K562 (cell line): ENCODE results near the gene HIVEP2. TPM values are rescaled to one million over a fixed set of nuclear protein-coding genes. Genes with fewer than 3 reads are reported as not detected.

ENCODE experiments used
- ATAC-seq: fragments of 200-7000 bp; cut with Tn5 transposase; 3 replicates; pipeline ENCODE4 v1.9.1; 2020; ENCODE audit warnings: moderate library complexity
- BruUV-seq: library from RNA; stranded (reverse); fragments of 400-500 nt; replicated peaks from 2 replicates; lab custom pipeline; 2021; lab: Mats Ljungman, UMichigan
- CTCF ChIA-PET: fragments of 300-600 bp; formaldehyde crosslinking; extraction: SDS; loops from one replicate; lab custom pipeline; 2021; ENCODE audit warnings: low intra/inter-chr PET ratio; lab: Yijun Ruan, JAX
- POLR2A ChIA-PET: fragments of 300-600, 350-650 bp; sonication (Branson Sonifier 250); formaldehyde crosslinking; extraction: SDS; loops from one replicate; lab custom pipeline; 2021; ENCODE audit warnings: antibody characterized with exemption, inconsistent platforms; lab: Yijun Ruan, JAX
- DNase-seq, 4 experiments: peaks; one replicate each; pipeline versions ENCODE4 v3.0.0 to v3.0.0-alpha.2; 2011 to 2018; ENCODE audit warnings: low spot score in 3 of 4, mixed read lengths in 3 of 4; ENCODE audit errors: extremely low read depth in 1 of 4
- FAIRE-seq: peaks from 2 replicates; lab custom pipeline; 2011; peaks lifted over from hg19 to GRCh38; lab: Jason Lieb, UNC
- H2AFZ ChIP-seq: 2 replicates; pipeline ENCODE4 v1.6.0; 2011; ENCODE audit warnings: low read depth, low read length, control low read depth, inconsistent platforms
- H3K27ac ChIP-seq: fragments of 200-600 bp; 3 replicates; pipeline ENCODE4 v1.8.0; 2011; ENCODE audit warnings: low read depth, mild to moderate bottlenecking, control low read depth, inconsistent platforms, low read length, moderate library complexity, mixed read lengths; ENCODE audit errors: extremely low read depth
- H3K27me3 ChIP-seq, 2 experiments: fragments of 300-600 bp in 1 of 2; 2 replicates in 1 of 2; 3 replicates in 1 of 2; pipeline versions ENCODE4 v1.6.0 to v1.8.0; 2011; ENCODE audit warnings: inconsistent platforms in 2 of 2, low read length in 2 of 2, mild to moderate bottlenecking in 1 of 2, mixed read lengths in 1 of 2, moderate library complexity in 1 of 2; ENCODE audit not compliant: control insufficient read depth in 2 of 2, insufficient read depth in 2 of 2
- H3K36me3 ChIP-seq: fragments of 300-600 bp; 3 replicates; pipeline ENCODE4 v1.8.0; 2011; ENCODE audit warnings: mild to moderate bottlenecking, low read length, inconsistent platforms; ENCODE audit not compliant: control insufficient read depth, insufficient read depth
- H3K4me1 ChIP-seq, 2 experiments: fragments of 200-600 bp in 1 of 2; replicated peaks in 1 of 2; 2 replicates in 1 of 2; 3 replicates in 1 of 2; pipeline versions ENCODE4 v1.5.1 to v1.8.0; 2011; ENCODE audit warnings: inconsistent platforms in 2 of 2, low read length in 2 of 2, mild to moderate bottlenecking in 1 of 2, mixed read lengths in 1 of 2, moderate library complexity in 1 of 2; ENCODE audit not compliant: control insufficient read depth in 2 of 2, insufficient read depth in 2 of 2
- H3K4me2 ChIP-seq: 2 replicates; pipeline ENCODE4 v1.6.1; 2011; ENCODE audit warnings: low read length, control low read depth, inconsistent platforms, mixed read lengths; ENCODE audit not compliant: insufficient read depth
- H3K4me3 ChIP-seq: fragments of 200-600 bp; sonication (generic), shearing (Covaris generic); 2 replicates; pipeline ENCODE4 v1.5.1; 2016; ENCODE audit warnings: control low read depth, inconsistent platforms
- H3K79me2 ChIP-seq: fragments of 200-600 bp; 3 replicates; pipeline ENCODE4 v1.8.0; 2011; ENCODE audit warnings: low read length, inconsistent platforms; ENCODE audit not compliant: control insufficient read depth, insufficient read depth
- H3K9ac ChIP-seq, 2 experiments: 2 replicates each; pipeline versions ENCODE4 v1.6.0 to v1.6.1; 2011; ENCODE audit warnings: low read depth in 2 of 2, low read length in 2 of 2, control low read depth in 1 of 2, inconsistent platforms in 1 of 2, mild to moderate bottlenecking in 1 of 2, mixed read lengths in 1 of 2; ENCODE audit not compliant: insufficient read depth in 1 of 2
- H3K9me1 ChIP-seq: one replicate; pipeline ENCODE4 v1.6.0; 2011; ENCODE audit warnings: inconsistent platforms, mild to moderate bottlenecking, low read length, moderate library complexity; ENCODE audit not compliant: control insufficient read depth, insufficient read depth
- H3K9me3 ChIP-seq: replicated peaks from 2 replicates; pipeline ENCODE4 v1.5.1; 2011; ENCODE audit warnings: low read depth, low read length, inconsistent platforms; ENCODE audit not compliant: control insufficient read depth, insufficient read depth
- H4K20me1 ChIP-seq: replicated peaks from 2 replicates; pipeline ENCODE4 v1.6.1; 2011; ENCODE audit warnings: low read length, inconsistent platforms, mixed read lengths; ENCODE audit not compliant: control insufficient read depth, insufficient read depth
- ARHGAP35 ChIP-seq: fragments of 450-650 bp; IDR thresholded peaks from 2 replicates; pipeline ENCODE4 v1.6.1; 2018; ENCODE audit not compliant: partially characterized antibody
- CBX2 ChIP-seq: fragments of 200-600 bp; sonication (generic); IDR thresholded peaks from one replicate; pipeline ENCODE4 v1.6.1; 2012; ENCODE audit warnings: mild to moderate bottlenecking, low read length, inconsistent platforms; ENCODE audit not compliant: insufficient read depth, poor library complexity, severe bottlenecking
- CC2D1A ChIP-seq: fragments of 450-650 bp; IDR thresholded peaks from 2 replicates; pipeline ENCODE4 v1.6.1; 2017; ENCODE audit warnings: mild to moderate bottlenecking
- FOXK2 ChIP-seq, 2 experiments: fragments of 450-650 bp; IDR thresholded peaks in 1 of 2; conservative IDR thresholded peaks in 1 of 2; 2 replicates each; pipeline ENCODE4 v1.6.1; 2016; ENCODE audit warnings: low read depth in 2 of 2, mild to moderate bottlenecking in 1 of 2
- FOXP1 ChIP-seq: sonication (generic); formaldehyde crosslinking; IDR thresholded peaks from 2 replicates; pipeline ENCODE4 v1.8.0; 2022; ENCODE audit warnings: mild to moderate bottlenecking, missing genetic modification reagents
- HDGF ChIP-seq: fragments of 450-650 bp; IDR thresholded peaks from 2 replicates; pipeline ENCODE4 v1.6.1; 2016
- JUN ChIP-seq, 2 experiments: sonication (generic) in 1 of 2; formaldehyde crosslinking in 1 of 2; IDR thresholded peaks; 2 replicates each; pipeline versions ENCODE4 v1.6.1 to v1.8.0; 2012 to 2022; ENCODE audit warnings: borderline replicate concordance in 2 of 2, mild to moderate bottlenecking in 2 of 2, improper control_type of control experiment in 1 of 2, low read depth in 1 of 2, low read length in 1 of 2, missing genetic modification reagents in 1 of 2
- ZNF239 ChIP-seq: fragments of 250-450 bp; sonication (Bioruptor Pico); IDR thresholded peaks from 2 replicates; pipeline ENCODE4 v1.4.0; 2020; ENCODE audit warnings: mild to moderate bottlenecking
- ZNF695 ChIP-seq: fragments of 450-650 bp; formaldehyde crosslinking; IDR thresholded peaks from 2 replicates; pipeline ENCODE4 v1.4.0; 2020; ENCODE audit warnings: mild to moderate bottlenecking, moderate library complexity
- WGBS: fragments of 100-300 bp; shearing (Covaris generic); methylation state at CpG from one replicate; pipeline ENCODE4 v1.1.6; 2016; ENCODE audit warnings: low coverage, mixed read lengths; ENCODE audit not compliant: insufficient coverage; ENCODE audit errors: missing lambda C conversion rate; 5-methylcytosine and 5-hydroxymethylcytosine counted together
- in situ Hi-C: fragments of 300-500 bp; cut with MboI; formaldehyde crosslinking; loops from 4 replicates; pipeline ENCODE4 v1.15.0; 2018; ENCODE audit warnings: inconsistent platforms, mixed read lengths
- intact Hi-C: fragments of 100-400 bp; cut with micrococcal nuclease; formaldehyde crosslinking; loops from 2 replicates; pipeline ENCODE4 v1.14.2; 2022
- polyA plus RNA-seq, 8 experiments: library from polyadenylated mRNA; depleted of rRNA in 4 of 8; stranded (reverse) in 5 of 8; unstranded in 3 of 8; fragments of >200 nt; fragmentation: Nextera tagmentation in 2 of 8; fragmentation: Illumina TruSeq in 1 of 8; extraction: Ambion mirVana in 2 of 8; extraction: Trizol in 1 of 8; gene quantifications; 2 replicates each; pipeline versions ENCODE4 v1.2.1 to v1.2.3, GENCODE V29; 2011 to 2014; ENCODE audit warnings: inconsistent platforms in 1 of 8, missing spikeins in 1 of 8
- total RNA-seq, 7 experiments: library from RNA; depleted of rRNA in 6 of 7; stranded (reverse); fragments of >200 nt in 6 of 7; fragmentation: Illumina TruSeq in 2 of 7; extraction: Trizol in 2 of 7; gene quantifications; 2 replicates each; pipeline versions ENCODE4 v1.2.1 to v1.2.3, GENCODE V29; 2011 to 2021; ENCODE audit warnings: low replicate concordance in 1 of 7
- TF ChIP-seq, protein P1 (sequence below): sonication (generic); formaldehyde crosslinking; IDR thresholded peaks from 2 replicates; pipeline ENCODE4 v1.8.0; 2022; ENCODE audit warnings: mild to moderate bottlenecking, low read depth, missing genetic modification reagents
- TF ChIP-seq, protein P2 (sequence below), 2 experiments: fragments of 450-650 bp; formaldehyde crosslinking in 1 of 2; IDR thresholded peaks; 2 replicates each; pipeline versions ENCODE4 v1.4.0 to v1.6.1; 2014 to 2020; ENCODE audit warnings: mild to moderate bottlenecking in 2 of 2, borderline replicate concordance in 1 of 2, low read depth in 1 of 2

HIVEP2 gene
- total and polyA plus RNA-seq, 9 of the 15 experiments (the other 6 are each of a cell fraction or from before 2014, with no cell fraction given) = under 0.01 to 1.2 (median 0.31) TPM

DNA sequence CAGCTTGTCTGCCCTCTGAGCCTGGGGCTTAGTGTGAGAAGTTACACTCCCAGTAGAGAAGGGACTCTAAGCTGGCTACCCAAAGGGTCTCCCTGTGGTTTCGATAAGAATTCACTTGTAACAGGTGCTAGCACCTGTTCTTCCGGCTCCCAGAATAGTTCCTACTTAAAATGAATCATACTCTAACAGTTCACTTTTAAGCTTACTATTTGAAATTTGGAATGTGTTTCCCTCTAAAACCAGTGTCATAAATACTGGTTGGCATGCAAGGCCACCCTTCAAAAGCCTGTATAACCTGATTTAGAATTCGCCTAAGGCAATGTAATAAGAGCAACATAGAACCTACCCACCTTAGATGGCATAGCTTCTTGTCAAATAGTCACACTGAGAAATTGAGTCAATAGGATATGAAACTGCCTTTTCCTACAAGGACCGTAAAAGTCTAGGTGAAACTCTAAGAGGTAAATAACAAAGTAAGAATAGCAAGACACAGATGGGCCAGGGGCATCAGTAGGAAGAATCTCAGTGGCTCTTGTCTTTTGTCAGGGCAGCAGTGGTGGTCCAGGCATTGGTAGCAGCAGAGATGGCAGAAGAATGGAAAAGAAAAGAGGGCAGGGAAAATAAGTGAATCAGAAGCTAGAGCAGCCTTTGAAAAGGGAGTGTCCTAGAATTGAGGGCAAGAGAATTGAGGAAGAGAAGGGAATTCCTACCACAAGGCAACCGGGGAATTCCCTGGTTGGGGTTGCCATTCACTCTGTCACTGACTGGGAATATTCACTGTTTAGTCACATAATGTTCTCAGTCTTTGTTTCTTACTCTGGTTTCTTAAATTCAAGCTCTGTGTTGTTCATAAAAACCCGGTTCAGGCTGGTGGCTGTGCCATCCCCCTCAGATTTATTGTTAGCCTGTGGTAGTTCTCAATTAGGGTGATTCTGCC, 91.5 kb downstream of the HIVEP2 start:
- ATAC-seq = no peak
- no peak overlapping the region for H2AFZ ChIP-seq
- no peaks in the 10 kb centered on the region for H4K20me1 ChIP-seq
- H3K27ac ChIP-seq = no peak overlapping the region
- FAIRE-seq = no peak
- POLR2A ChIA-PET = no interaction called here
- no peak for DNase-seq
- H3K4me3 ChIP-seq = no peak overlapping the region
- CTCF ChIA-PET = no interaction called here
- H3K4me1 ChIP-seq = no peaks in the 10 kb centered on the region
- H3K36me3 ChIP-seq = no peaks in the 10 kb centered on the region
- in situ Hi-C loops (no loop called here), intact Hi-C loops (no loop called here)
- peaks cover 5 to 8% of the 10 kb centered on the region in 2 experiments; a peak in 3 of 5 replicates for H3K27me3 ChIP-seq
- no peaks in the 10 kb centered on the region for H3K9me1 ChIP-seq
- H3K9ac ChIP-seq = no peak overlapping the region
- no peak overlapping the region for H3K4me2 ChIP-seq
- 4% methylated on average over 6 of the region's 6 CpGs for WGBS
- no peaks in the 10 kb centered on the region for H3K9me3 ChIP-seq
- no peaks in the 10 kb centered on the region for H3K79me2 ChIP-seq
- BruUV-seq = no TSS peak
- TF ChIP-seq, protein P1, sequence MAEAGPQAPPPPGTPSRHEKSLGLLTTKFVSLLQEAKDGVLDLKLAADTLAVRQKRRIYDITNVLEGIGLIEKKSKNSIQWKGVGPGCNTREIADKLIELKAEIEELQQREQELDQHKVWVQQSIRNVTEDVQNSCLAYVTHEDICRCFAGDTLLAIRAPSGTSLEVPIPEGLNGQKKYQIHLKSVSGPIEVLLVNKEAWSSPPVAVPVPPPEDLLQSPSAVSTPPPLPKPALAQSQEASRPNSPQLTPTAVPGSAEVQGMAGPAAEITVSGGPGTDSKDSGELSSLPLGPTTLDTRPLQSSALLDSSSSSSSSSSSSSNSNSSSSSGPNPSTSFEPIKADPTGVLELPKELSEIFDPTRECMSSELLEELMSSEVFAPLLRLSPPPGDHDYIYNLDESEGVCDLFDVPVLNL = no peak
- no peak for TF ChIP-seq FOXP1 (CRISPR knock-in tag)
- TF ChIP-seq JUN (IDR thresholded peaks at IDR 0.05; ENCODE audit: borderline replicate concordance, low read depth, low read length) = no peak
- TF ChIP-seq JUN (CRISPR knock-in tag; IDR thresholded peaks at IDR 0.05; ENCODE audit: borderline replicate concordance) = no peak
- TF ChIP-seq FOXK2 (conservative IDR thresholded peaks at IDR 0.05 in 1 of 2, IDR thresholded peaks at IDR 0.05 in 1 of 2; ENCODE audit: low read depth in 2 of 2) = no peak
- TF ChIP-seq HDGF = no peak
- no peak for TF ChIP-seq ZNF239 (CRISPR knock-in tag)
- no peak for TF ChIP-seq ZNF695 (CRISPR knock-in tag)
- TF ChIP-seq, protein P2, sequence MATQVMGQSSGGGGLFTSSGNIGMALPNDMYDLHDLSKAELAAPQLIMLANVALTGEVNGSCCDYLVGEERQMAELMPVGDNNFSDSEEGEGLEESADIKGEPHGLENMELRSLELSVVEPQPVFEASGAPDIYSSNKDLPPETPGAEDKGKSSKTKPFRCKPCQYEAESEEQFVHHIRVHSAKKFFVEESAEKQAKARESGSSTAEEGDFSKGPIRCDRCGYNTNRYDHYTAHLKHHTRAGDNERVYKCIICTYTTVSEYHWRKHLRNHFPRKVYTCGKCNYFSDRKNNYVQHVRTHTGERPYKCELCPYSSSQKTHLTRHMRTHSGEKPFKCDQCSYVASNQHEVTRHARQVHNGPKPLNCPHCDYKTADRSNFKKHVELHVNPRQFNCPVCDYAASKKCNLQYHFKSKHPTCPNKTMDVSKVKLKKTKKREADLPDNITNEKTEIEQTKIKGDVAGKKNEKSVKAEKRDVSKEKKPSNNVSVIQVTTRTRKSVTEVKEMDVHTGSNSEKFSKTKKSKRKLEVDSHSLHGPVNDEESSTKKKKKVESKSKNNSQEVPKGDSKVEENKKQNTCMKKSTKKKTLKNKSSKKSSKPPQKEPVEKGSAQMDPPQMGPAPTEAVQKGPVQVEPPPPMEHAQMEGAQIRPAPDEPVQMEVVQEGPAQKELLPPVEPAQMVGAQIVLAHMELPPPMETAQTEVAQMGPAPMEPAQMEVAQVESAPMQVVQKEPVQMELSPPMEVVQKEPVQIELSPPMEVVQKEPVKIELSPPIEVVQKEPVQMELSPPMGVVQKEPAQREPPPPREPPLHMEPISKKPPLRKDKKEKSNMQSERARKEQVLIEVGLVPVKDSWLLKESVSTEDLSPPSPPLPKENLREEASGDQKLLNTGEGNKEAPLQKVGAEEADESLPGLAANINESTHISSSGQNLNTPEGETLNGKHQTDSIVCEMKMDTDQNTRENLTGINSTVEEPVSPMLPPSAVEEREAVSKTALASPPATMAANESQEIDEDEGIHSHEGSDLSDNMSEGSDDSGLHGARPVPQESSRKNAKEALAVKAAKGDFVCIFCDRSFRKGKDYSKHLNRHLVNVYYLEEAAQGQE (IDR thresholded peaks at IDR 0.05; ENCODE audit: borderline replicate concordance) = no peak
- TF ChIP-seq, protein P2 (CRISPR knock-in tag; IDR thresholded peaks at IDR 0.05; ENCODE audit: low read depth) = no peak
- no peak for TF ChIP-seq ARHGAP35
- TF ChIP-seq CC2D1A = no peak
- TF ChIP-seq CBX2 = no peak
